Measurements from ENCODE around the gene GSC2.

Gene GSC2

GRCh38 chr22:19183216-19183615 lies 33.1 kb upstream of the GSC2 start:
- Histone ChIP-seq H2AFZ (ENCODE audit: low read length) (no peak overlapping the region), H4K20me1 (ENCODE audit: insufficient read depth, low read length, poor library complexity, severe bottlenecking) (no peaks in the 10 kb centered on the region), H3K27me3 (ENCODE audit: insufficient read depth, low read length, poor library complexity, severe bottlenecking) (no peaks in the 10 kb centered on the region), H3K9ac (ENCODE audit: low read depth, low read length, poor library complexity, severe bottlenecking) (no peak overlapping the region), H3K4me1 (ENCODE audit: insufficient read depth, low read length, poor library complexity, severe bottlenecking) (peaks cover 4% of the 10 kb centered on the region), H3K4me2 (ENCODE audit: low read depth, low read length, poor library complexity, severe bottlenecking) (no peak overlapping the region), H3K79me2 (ENCODE audit: insufficient read depth, low read length) (peaks cover under 1% of the 10 kb centered on the region; the same call in 1 of the 2 replicates), H3F3A (ENCODE audit: low read depth) (no peaks in the 10 kb centered on the region), H3K9me3 (ENCODE audit: insufficient read depth, low read depth, low read length) (no peaks in the 10 kb centered on the region), H3K36me3 (ENCODE audit: insufficient read depth, low read length) (no peaks in the 10 kb centered on the region), H3K9me2 (replicated peaks; ENCODE audit: low read depth, low read length) (no peaks in the 10 kb centered on the region), H3K4me3 (ENCODE audit: low read length, poor library complexity, severe bottlenecking) (no peak overlapping the region)
- no peak for TF ChIP-seq CTCF (conservative IDR thresholded peaks at IDR 0.05; ENCODE audit: low read length)
- no peak for TF ChIP-seq EZH2phosphoT487 (IDR thresholded peaks at IDR 0.05; ENCODE audit: borderline replicate concordance)

GRCh38 chr22:19182472-19183157 lies 32.5 kb upstream of the GSC2 start:
- no peak overlapping the region for H2AFZ ChIP-seq (ENCODE audit: low read length)
- H3K4me2 ChIP-seq (ENCODE audit: low read depth, low read length, poor library complexity, severe bottlenecking): no peak overlapping the region
- H3K79me2 ChIP-seq (ENCODE audit: insufficient read depth, low read length): peaks cover 7% of the 10 kb centered on the region; the same call in 1 of the 2 replicates
- peaks cover 5% of the 10 kb centered on the region for H4K20me1 ChIP-seq (ENCODE audit: insufficient read depth, low read length, poor library complexity, severe bottlenecking)
- no peaks in the 10 kb centered on the region for H3K9me2 ChIP-seq (replicated peaks; ENCODE audit: low read depth, low read length)
- H3K9me3 ChIP-seq (ENCODE audit: insufficient read depth, low read depth, low read length): no peaks in the 10 kb centered on the region
- no peaks in the 10 kb centered on the region for H3K36me3 ChIP-seq (ENCODE audit: insufficient read depth, low read length)
- no peak overlapping the region for H3K9ac ChIP-seq (ENCODE audit: low read depth, low read length, poor library complexity, severe bottlenecking)
- H3F3A ChIP-seq (ENCODE audit: low read depth): no peaks in the 10 kb centered on the region
- TF ChIP-seq CTCF (conservative IDR thresholded peaks at IDR 0.05; ENCODE audit: low read length): no peak
- no peak for TF ChIP-seq EZH2phosphoT487 (IDR thresholded peaks at IDR 0.05; ENCODE audit: borderline replicate concordance)
- peaks cover 6% of the 10 kb centered on the region for H3K4me1 ChIP-seq (ENCODE audit: insufficient read depth, low read length, poor library complexity, severe bottlenecking)
- H3K4me3 ChIP-seq (ENCODE audit: low read length, poor library complexity, severe bottlenecking): no peak overlapping the region
- H3K27me3 ChIP-seq (ENCODE audit: insufficient read depth, low read length, poor library complexity, severe bottlenecking): no peaks in the 10 kb centered on the region

GRCh38 chr22:19181786-19182471 lies 31.8 kb upstream of the GSC2 start:
- Histone ChIP-seq H3K36me3 (ENCODE audit: insufficient read depth, low read length) (no peaks in the 10 kb centered on the region), H3K4me3 (ENCODE audit: low read length, poor library complexity, severe bottlenecking) (no peak overlapping the region), H3F3A (ENCODE audit: low read depth) (no peaks in the 10 kb centered on the region), H3K79me2 (ENCODE audit: insufficient read depth, low read length) (peaks cover 14% of the 10 kb centered on the region; the same call in 1 of the 2 replicates), H4K20me1 (ENCODE audit: insufficient read depth, low read length, poor library complexity, severe bottlenecking) (peaks cover 10% of the 10 kb centered on the region), H3K27me3 (ENCODE audit: insufficient read depth, low read length, poor library complexity, severe bottlenecking) (no peaks in the 10 kb centered on the region), H3K9me2 (replicated peaks; ENCODE audit: low read depth, low read length) (no peaks in the 10 kb centered on the region), H2AFZ (ENCODE audit: low read length) (no peak overlapping the region), H3K9me3 (ENCODE audit: insufficient read depth, low read depth, low read length) (no peaks in the 10 kb centered on the region), H3K4me2 (ENCODE audit: low read depth, low read length, poor library complexity, severe bottlenecking) (no peak overlapping the region), H3K4me1 (ENCODE audit: insufficient read depth, low read length, poor library complexity, severe bottlenecking) (peaks cover 13% of the 10 kb centered on the region), H3K9ac (ENCODE audit: low read depth, low read length, poor library complexity, severe bottlenecking) (no peak overlapping the region)
- no peak for TF ChIP-seq CTCF (conservative IDR thresholded peaks at IDR 0.05; ENCODE audit: low read length)
- TF ChIP-seq EZH2phosphoT487 (IDR thresholded peaks at IDR 0.05; ENCODE audit: borderline replicate concordance): no peak
